Endometrium (tissue), 2 donors: ENCODE data around the gene TXNRD1.
"Not testable (repeated sequence)": the region's sequence is repeated elsewhere in the genome, so short reads cannot be mapped to it uniquely, and the experiment has no call there.

ENCODE experiments used
- FAIRE-seq: peaks from 2 replicates; lab custom pipeline; 2012; peaks lifted over from hg19 to GRCh38; lab: Jason Lieb, UNC
- donor health status: control.
- donor health status: control.

TXNRD1 gene

GRCh38 chr12:104242546-104243206, 27.1 kb downstream of the TXNRD1 start:
- FAIRE-seq = no peak

GRCh38 chr12:104243551-104243950, 28.0 kb downstream of the TXNRD1 start:
- FAIRE-seq = no peak

GRCh38 chr12:104243971-104244370, 28.4 kb downstream of the TXNRD1 start:
- no peak for FAIRE-seq

GRCh38 chr12:104247698-104248097, 32.1 kb downstream of the TXNRD1 start:
- no peak for FAIRE-seq

- FAIRE-seq = no peak
These were observed 32.9 kb downstream of the TXNRD1 start for GRCh38 chr12:104248444-104248843.

- no peak for FAIRE-seq
These were observed 33.4 kb downstream of the TXNRD1 start for GRCh38 chr12:104249017-104249416.

- no peak for FAIRE-seq
These were observed 34.3 kb downstream of the TXNRD1 start for GRCh38 chr12:104249898-104250297.

- FAIRE-seq = no peak
These were observed 35.0 kb downstream of the TXNRD1 start for GRCh38 chr12:104250366-104251125.

- no peak for FAIRE-seq
These were observed 42.4 kb downstream of the TXNRD1 start for GRCh38 chr12:104257913-104258472.

DNA sequence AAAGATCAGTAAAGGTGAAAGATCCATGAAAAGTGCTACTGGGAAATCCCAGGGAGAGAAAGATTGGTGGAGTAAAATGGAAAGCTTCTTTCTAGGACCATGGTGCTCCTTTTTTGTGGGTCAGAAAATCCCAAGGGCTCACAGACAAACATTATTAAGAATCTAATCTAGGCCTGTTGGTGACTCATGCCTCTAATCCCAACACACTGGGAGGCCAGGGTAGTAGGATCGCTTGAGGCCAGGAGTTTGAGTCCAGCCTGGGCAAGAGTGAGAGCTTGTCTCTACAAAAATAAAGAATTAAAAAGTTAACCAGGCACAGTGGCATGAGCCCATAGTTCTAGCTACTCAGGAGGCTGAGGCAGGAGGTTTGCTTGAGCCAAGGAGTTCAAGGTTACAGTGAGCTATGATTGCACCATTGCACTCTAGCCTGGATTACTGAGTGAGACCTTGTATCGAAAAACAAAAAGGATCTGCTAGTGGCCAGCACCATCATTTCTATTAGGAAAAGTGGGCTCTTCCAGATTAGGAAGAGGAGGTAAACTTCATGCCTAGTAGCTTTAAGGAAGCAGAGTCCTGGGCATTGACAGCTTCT, 43.0 kb downstream of the TXNRD1 start:
- FAIRE-seq = no peak

DNA sequence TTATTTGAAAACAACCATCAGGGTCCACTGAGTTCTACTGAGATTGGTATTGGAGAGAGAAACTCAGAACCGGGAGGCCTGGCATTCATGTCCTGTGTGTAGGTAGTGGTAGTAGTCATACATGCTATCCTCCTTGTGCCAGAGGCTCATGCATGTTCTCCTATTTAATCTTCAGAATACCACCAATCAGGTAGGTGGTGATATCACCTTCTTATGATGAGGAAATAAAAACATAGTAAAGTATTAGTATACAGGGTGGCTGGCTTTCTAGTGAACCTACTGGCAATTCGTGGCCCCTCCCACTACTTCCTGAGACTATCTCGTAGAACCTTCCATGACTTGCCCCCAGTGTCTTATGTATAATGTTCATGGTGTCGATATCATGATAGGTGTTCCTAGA, 47.4 kb downstream of the TXNRD1 start:
- FAIRE-seq = no peak

- no peak for FAIRE-seq
These were observed 48.2 kb downstream of the TXNRD1 start for GRCh38 chr12:104263580-104264358.

GRCh38 chr12:104265436-104265835, 49.9 kb downstream of the TXNRD1 start:
- FAIRE-seq = not testable (repeated sequence)

GRCh38 chr12:104272938-104273337, 57.4 kb downstream of the TXNRD1 start:
- FAIRE-seq = no peak

DNA sequence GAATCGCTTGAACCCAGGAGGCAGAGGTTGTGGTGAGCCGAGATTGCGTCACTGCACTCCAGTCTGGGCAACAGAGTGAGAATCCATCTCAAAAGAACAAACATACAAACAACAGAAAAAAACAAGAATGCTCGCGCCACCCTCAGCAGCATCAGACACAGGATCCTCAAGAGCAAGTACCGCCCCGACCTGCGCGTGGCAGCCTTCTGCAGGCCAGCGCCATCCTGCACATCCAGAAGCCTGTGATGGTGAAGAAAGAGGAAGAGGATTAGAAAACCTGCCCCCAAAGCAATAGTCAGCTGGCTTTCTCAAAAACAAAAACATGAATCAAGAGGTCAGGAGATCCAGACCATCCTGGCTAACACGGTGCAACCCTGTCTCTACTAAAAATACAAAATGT, 57.9 kb downstream of the TXNRD1 start:
- no peak for FAIRE-seq

DNA sequence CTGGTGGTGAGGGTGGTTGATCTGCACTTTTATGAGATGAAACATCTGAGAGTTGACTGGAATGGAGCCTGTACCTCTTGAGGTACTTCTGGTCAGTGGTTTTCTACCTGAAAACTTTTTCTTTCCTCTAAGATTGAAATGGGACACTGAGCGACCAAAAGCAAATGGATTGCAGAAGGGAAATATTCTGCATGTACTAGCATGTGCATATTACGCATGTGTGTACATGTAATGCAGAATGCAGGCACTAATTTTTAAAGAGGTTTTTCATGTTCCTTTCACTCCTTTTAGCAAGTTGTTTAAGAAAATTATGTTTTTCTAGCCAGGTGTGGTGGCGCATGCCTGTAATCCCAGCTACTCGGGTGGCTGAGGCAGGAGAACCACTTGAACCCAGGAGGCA, 59.2 kb downstream of the TXNRD1 start:
- FAIRE-seq = no peak

- no peak for FAIRE-seq
These were observed 60.1 kb downstream of the TXNRD1 start for GRCh38 chr12:104275689-104276088.

- no peak for FAIRE-seq
These were observed 60.9 kb downstream of the TXNRD1 start for GRCh38 chr12:104276273-104277131.

DNA sequence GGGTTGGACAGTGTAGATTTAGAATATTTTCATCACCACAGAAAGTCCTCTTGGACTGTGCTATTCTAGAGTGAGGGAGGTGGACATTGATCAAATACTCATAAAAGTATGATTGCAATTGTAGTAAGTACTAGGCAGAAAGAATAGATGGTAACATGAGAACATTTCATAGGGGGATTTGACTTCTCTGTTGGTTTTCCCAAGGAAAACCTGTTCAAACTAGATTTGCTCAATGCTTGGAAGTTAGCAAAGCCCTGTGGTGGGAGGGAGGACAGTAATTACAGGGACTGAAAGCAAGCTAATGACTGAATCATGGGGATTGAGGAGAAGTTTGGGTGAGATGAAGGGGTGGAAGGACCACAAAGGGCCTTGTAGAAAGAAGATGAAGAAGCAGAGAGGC, 63.6 kb downstream of the TXNRD1 start:
- no peak for FAIRE-seq

GRCh38 chr12:104280111-104280510, 64.5 kb downstream of the TXNRD1 start:
- FAIRE-seq = no peak

GRCh38 chr12:104280717-104281458, 65.3 kb downstream of the TXNRD1 start:
- FAIRE-seq = no peak
